ENCODE results near the gene SLC25A29. TPM values are rescaled to one million over a fixed set of nuclear protein-coding genes. Genes with fewer than 3 reads are reported as not detected.
A peak's percentile ranks its signal among the peaks of the same experiment; 100 is the strongest.

The SLC25A29 gene
- total and polyA plus RNA-seq, 2 of the 13 experiments (the other 11 are each of a cell fraction or from before 2014, with no cell fraction given): 12.2 to 17.2 TPM

DNA sequence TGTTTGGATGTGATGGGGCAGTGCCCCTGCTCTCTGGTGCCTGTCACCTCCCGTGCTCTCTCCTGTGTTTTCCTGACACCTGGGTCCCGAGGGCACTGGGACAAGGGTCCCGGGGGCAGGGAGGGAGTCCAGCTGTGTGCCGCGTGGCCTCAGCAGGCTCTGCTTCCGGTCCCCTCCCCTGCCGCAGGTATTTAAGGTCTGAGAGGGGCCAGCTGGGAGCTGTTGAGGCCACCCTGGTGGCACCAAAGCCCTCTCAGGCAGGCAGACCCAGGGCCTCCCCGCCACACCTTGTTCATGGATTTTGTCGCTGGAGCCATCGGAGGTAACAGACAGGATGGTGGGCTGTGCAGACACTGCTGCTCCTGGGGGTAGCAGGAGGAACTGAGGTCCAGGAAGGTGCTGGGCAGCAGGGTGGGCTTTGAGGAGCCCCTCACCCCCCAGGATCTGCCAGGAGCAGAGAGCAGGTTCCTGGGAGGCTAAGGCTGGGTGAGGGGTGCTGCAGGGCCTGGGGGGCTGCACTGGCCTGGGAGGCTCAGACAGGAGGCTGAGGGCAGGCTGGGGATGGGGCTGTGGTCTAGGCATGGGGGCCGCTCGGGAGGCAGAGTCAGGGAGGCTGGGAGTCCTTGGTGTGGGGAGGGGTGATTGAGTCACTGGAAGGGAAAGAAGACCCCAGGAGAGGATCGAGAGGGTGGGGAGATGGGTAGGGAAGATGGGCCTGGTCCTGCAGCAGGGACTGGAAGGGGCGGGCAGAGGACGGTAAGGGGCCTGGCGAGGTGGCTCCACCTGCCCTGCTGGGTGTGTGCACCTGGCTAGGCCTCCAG lies 17.1 kb upstream of the SLC25A29 start, which contains the start of gene SLC25A47 (continued):
- TF ChIP-seq PATZ1 (CRISPR knock-in tag; IDR thresholded peaks at IDR 0.05): peak; percentile 54; the same call in 1 of the 2 replicates
- peak in 1 of 2 experiments; percentile 68; a peak in 2 of 4 replicates for TF ChIP-seq NR2F1 (CRISPR knock-in tag; IDR thresholded peaks at IDR 0.05)
- TF ChIP-seq TBL1XR1 (IDR thresholded peaks at IDR 0.05; ENCODE audit: borderline replicate concordance, low read length, partially characterized antibody): no peak
- TF ChIP-seq ZNF121 (CRISPR knock-in tag; IDR thresholded peaks at IDR 0.05): peak; percentile 7; the same call in 1 of the 2 replicates
- TF ChIP-seq IKZF4 (CRISPR knock-in tag; IDR thresholded peaks at IDR 0.05; ENCODE audit: borderline replicate concordance, low read depth, not compliant biosample characterization): no peak
- no peak for TF ChIP-seq ZNF318 (CRISPR knock-in tag; IDR thresholded peaks at IDR 0.05)
- peak; percentile 74 for TF ChIP-seq ZNF607 (CRISPR knock-in tag; IDR thresholded peaks at IDR 0.05; ENCODE audit: borderline replicate concordance)
- TF ChIP-seq YEATS4 (CRISPR knock-in tag; IDR thresholded peaks at IDR 0.05; ENCODE audit: borderline replicate concordance): no peak
- TF ChIP-seq HNRNPL (IDR thresholded peaks at IDR 0.05; ENCODE audit: low read depth, low read length): peak; percentile 65
- TF ChIP-seq NFATC3 (CRISPR knock-in tag; IDR thresholded peaks at IDR 0.05): no peak
- no peak for TF ChIP-seq GLMP (CRISPR knock-in tag; IDR thresholded peaks at IDR 0.05; ENCODE audit: borderline replicate concordance)
- TF ChIP-seq ZNF512B (CRISPR knock-in tag; IDR thresholded peaks at IDR 0.05; ENCODE audit: borderline replicate concordance): no peak
